LHCN-M2 (cell line): Measurements from ENCODE around the gene SCARB1. TPM values are rescaled to one million over a fixed set of nuclear protein-coding genes. Genes with fewer than 3 reads are reported as not detected.
A peak's percentile ranks its signal among the peaks of the same experiment; 100 is the strongest.
"Not testable (repeated sequence)": the region's sequence is repeated elsewhere in the genome, so short reads cannot be mapped to it uniquely, and the experiment has no call there.

Experiments
- DNase-seq: peaks from one replicate; pipeline ENCODE4 v3.0.0-alpha.2; 2012; ENCODE audit warnings: low read depth
- total RNA-seq: library from RNA; depleted of rRNA; stranded (reverse); fragments of >200 nt; gene quantifications from 2 replicates; pipeline ENCODE4 v1.2.3, GENCODE V29; 2014

Gene SCARB1
- total RNA-seq, 1 experiment from 2014 or later = 3.3 TPM

DNA sequence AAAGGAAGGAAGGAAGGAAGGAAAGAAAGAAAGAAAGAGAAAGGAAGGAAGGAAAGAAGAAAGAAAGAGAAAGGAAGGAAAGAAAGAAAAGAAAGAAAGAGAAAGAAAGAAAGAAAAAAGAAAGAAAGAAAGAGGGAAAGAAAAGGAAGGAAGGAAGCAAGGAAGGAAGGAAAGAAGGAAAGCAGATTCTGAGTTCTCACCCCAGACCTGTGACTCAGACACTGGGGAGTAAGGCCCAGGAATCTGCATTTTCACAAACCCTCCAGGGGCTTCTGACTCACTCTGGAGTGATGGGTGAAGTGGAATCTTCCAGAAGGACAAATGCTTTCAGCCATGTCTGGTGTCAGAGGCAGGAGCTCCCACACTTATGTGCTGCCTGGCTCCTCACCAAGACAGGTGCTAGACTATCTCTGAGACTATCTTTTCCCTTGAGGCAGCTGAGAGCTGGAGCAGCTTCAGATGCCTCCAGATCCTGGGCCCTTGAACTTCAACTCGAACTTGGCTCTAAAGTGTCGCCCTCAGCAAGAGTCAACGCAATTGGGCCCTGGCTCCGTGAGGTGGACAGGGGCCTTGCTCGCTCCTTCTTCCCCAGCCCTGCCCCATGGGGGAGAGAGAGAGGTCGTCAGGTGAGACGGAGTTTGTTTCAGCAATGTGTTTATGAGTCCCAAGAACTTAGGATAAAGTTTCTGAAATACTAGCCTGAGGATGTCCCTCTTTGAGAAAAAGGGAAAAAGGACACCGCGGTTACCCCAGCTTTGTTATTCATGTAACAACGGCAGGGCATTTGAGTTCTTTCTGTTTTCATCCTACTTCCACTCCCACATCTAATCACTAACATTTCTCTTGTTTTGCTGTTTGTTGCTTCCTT, 19.8 kb upstream of the SCARB1 start:
- DNase-seq = peak; percentile 65

DNA sequence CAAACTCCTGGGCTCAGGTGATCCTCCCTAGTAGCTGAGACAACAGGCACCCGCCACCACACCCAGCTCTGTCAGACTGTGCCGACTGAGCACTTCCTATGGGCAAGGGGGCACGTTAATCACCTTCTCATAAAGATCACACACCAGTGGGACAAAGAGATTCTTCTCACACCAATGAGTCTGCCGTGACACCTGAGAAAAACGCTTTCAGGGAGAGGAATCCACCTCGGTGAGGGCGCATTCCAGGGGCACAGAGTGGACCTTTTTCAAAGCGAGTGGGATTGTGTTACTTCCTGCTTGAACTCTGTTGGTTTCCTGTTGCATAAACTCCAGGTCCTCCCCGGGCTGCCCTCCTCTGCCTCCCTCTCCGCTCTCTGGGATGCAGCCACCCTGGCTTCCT, 17.5 kb upstream of the SCARB1 start:
- no peak for DNase-seq

GRCh38 chr12:124880335-124880734, 16.7 kb upstream of the SCARB1 start:
- DNase-seq = not testable (repeated sequence)

GRCh38 chr12:124878795-124879516, 15.3 kb upstream of the SCARB1 start:
- no peak for DNase-seq

- no peak for DNase-seq
Measured at GRCh38 chr12:124877423-124877822, 13.8 kb upstream of the SCARB1 start.

- no peak for DNase-seq
Measured at GRCh38 chr12:124876171-124876570, 12.5 kb upstream of the SCARB1 start.

- no peak for DNase-seq
Measured at GRCh38 chr12:124875803-124876132, 12.1 kb upstream of the SCARB1 start.

DNA sequence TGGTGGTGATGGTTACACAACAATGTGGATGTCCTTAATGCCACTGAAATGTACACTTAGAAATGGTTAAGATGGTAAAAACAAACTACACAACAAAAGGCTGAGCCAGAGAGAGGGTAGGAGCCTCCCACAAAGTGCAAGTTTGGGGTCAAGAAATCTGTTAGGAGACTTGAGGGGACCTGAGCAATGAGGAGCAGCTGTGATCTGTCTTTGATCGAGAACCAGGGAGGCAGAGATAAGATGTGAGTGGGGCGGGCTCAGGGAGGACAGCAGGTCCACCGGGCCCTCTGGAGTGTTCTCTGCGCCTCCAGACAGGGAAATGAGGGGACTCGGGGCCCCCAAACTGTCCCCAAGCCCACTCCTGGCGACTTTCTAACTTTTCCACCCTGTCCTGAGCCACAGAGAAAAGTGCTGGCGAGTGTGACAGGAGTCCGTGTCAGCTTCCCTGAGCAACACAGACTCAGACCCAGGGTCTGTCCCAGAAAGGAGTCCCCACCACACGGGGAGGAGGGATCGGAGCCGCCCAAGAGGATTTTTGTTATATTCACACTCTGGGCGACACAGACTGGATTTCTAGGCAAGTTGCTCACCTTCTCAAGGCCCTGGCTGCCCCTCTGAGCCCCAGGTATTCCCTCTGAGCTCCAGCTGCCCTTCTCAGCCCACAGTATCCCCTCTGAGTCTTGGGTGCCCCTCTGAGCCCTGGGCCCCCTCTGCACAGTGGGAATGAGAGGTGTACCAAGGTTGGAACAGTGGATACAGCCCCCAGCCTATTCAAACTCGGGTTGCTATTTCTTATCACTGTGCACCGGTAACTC, 11.5 kb upstream of the SCARB1 start:
- DNase-seq = no peak

- DNase-seq = no peak
Measured at GRCh38 chr12:124874188-124874587, 10.5 kb upstream of the SCARB1 start.

DNA sequence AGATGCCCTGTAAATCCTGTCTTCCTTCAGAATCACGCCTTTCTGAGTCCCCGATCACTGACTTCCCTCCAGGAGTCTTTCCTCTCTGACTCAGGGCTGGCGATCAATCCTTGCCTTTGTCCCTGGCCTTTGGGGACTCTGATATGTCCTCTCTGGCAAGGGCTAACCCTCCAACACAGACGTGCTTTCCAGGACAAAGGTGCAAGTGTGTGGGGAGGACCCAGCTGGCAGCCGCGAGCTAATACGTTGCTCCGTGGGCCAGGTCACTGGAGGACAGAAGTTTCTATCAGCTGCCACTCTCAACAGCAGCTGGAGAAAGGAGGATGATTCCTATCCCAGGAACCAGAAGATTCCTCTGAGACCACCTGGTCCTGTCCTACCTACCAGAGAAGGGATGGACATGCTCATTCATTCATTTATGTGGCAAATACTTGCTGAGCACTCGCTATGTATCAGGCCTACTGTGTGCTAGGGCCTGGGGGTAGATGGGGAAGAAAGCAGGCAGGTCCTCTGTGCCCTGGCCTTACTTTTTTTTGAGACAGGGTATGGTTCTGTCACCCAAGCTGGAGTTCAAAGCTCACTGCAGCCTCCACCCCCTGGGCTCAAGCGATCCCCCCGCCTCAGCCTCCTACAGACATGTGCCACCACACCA, 8.5 kb upstream of the SCARB1 start:
- no peak for DNase-seq

DNA sequence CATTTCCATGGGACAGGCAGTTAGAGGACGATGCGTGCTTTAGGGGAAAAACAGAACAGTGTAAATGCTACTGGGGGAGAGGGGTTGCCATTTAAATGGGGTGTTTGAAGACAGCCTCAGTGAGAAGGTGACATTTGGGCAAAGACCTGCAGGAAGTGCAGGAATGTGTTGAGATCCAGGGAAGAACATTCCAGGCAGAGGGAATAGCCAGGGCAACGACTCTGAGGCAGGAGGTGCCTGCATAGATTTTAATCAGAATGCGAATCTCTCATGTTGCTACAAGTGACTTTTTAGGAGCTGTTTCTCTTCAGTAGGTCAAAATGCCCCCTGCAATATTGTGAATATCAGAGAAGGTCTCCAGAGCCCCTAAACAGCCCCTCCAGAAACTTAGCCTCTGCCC, 7.6 kb upstream of the SCARB1 start:
- no peak for DNase-seq

DNA sequence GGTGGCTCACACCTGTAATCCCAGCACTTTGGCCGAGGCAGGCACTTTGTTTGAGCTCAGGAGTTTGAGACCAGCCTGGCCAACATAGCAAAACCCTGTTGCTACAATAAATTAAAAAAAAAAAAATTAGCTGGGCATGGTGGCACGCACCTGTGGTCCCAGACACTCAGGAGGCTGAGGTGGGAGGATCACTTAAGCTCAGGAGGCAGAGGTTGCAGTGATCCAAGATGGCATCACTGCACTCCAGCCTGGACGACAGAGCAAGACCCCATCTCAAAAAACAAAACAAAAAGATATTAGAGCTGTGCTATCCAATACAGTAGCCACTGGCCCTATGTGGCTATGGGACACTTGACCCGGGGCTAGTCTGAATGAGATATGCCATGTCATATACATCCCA, 6.9 kb upstream of the SCARB1 start:
- no peak for DNase-seq

DNA sequence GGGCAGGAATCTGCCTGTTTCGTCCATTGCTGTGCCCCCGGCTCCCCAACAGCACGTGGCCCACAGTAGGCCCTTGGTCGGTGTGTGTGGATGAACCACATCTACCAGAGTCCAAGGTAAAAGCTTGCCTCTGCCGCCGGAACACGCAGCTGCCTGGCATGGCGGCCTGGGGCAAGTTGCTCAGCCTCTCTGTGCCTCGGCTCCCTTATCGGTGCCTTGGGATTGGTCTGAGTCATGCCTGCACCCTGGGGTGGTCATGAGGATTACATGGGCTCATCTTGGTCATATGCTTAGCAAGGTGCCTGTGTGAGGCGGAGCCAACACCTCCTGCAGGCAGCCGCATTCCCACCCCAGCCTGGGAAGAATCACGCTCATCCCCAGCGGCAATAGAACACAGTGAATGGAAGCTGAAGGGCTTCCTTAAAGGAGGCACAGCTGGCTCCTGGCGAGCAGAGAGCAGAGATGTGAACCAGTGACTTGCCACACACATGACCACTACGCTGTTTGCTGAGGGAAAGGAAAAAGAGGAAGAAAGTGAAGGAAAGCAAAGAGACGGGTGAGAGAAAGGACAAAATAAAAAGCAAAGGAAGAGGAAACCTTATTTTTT, 5.5 kb upstream of the SCARB1 start:
- DNase-seq = no peak

- no peak for DNase-seq
Measured at GRCh38 chr12:124868252-124869058, 4.8 kb upstream of the SCARB1 start.

DNA sequence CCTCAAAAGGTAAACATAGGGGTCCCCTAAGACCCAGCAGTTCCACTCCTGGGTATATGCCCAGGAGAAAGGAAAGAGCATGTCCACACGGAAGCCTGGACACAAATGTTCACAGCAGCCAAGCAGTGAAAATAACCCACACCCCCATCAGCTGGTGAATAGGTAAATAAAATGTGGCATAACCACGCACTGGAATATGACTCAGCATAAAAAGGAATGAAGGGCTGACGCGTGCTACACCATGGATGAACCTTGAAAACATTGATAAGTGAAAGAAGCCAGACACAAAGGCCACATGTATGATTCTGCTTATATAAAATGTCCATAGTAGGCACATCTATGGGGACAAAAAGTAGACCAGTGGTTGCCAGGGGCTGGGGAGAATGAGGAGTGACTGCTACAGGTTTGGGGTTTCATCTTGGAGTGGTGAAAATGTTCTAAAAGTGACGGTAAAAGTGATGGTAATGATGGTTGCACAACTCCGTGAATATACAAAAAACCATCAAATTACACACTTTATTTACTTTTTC, 3.8 kb upstream of the SCARB1 start:
- peak; percentile 40 for DNase-seq

DNA sequence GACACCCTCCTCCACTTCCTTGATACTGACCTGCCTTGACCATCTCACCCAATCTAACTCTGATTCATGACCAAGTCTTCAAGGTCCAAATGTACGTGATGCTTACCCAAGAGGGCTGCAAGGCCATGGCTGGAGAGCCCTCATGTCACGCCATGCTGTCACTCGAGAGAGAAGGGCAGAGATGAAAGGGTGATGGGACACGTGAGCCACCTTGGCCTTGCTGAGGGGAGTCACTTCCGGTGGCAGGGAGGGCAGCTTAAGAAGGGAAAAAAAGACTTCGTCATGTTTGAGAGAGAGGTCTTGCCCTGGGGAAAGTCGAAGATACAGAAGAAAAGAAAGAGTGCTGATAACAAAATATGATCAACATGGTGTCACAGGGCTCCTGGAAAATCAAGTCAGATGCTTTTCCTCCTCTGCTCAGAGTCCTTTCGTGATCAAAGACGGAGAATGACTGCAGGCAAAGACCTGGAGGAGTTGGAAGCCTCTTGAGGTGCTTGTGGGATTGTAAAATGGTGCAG, 3.3 kb upstream of the SCARB1 start:
- no peak for DNase-seq

GRCh38 chr12:124866195-124866882, 2.7 kb upstream of the SCARB1 start:
- DNase-seq = no peak

DNA sequence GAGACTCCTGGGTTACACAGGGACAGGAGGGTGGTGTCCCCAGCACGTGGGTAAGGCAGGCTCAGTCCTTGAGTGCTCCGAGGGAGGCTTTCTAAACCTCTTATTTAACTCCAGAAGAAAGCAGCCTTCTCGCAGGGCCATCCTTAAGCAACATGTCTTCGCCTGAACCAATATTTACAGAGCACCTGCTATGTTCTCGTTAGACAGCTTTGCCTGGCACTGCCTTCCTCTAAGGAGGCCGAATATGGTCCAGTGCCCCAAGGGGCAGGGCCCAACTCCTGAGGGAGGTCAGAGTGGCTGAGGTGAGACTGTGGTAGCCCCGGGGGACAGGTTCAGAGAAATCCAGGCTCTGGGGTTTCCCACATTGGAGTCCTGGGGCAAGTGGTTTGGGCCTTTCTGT, 2.1 kb upstream of the SCARB1 start:
- DNase-seq = no peak

GRCh38 chr12:124864326-124864752, 675 bp upstream of the SCARB1 start:
- DNase-seq = no peak
